GM21723 (cell line): ENCODE data around the gene SYT6.

ENCODE experiments used
- ATAC-seq: cut with Tn5 transposase; IDR thresholded peaks from one replicate; pipeline ENCODE4 v1.9.1; 2021; ENCODE audit warnings: mild to moderate bottlenecking, moderate library complexity; ENCODE audit not compliant: unreplicated experiment

SYT6 gene

GRCh38 chr1:114153261-114154145 is at the start of gene SYT6:
SYT6 (minus strand) TSS chr1:114153869; CDS start chr1:114153772, 97 bp downstream.
- no peak for ATAC-seq

- ATAC-seq = no peak
Observed at GRCh38 chr1:114201486-114201885, 47.8 kb upstream of the SYT6 start.

- ATAC-seq = no peak
Observed at GRCh38 chr1:114199017-114199594, 45.4 kb upstream of the SYT6 start.

- no peak for ATAC-seq
Observed at GRCh38 chr1:114196992-114197907, 43.6 kb upstream of the SYT6 start.

GRCh38 chr1:114195819-114196218 is 42.1 kb upstream of the SYT6 start:
- no peak for ATAC-seq

- ATAC-seq = no peak
Observed at GRCh38 chr1:114192328-114192727, 38.7 kb upstream of the SYT6 start.

- ATAC-seq = no peak
Observed at GRCh38 chr1:114189398-114189797, 35.7 kb upstream of the SYT6 start.

GRCh38 chr1:114181356-114181755 is 27.7 kb upstream of the SYT6 start:
- no peak for ATAC-seq

GRCh38 chr1:114180742-114181141 is 27.1 kb upstream of the SYT6 start:
- no peak for ATAC-seq

GRCh38 chr1:114178936-114179335 is 25.3 kb upstream of the SYT6 start:
- no peak for ATAC-seq

GRCh38 chr1:114177282-114177681 is 23.6 kb upstream of the SYT6 start:
- ATAC-seq = no peak

GRCh38 chr1:114176366-114176765 is 22.7 kb upstream of the SYT6 start:
- ATAC-seq = no peak

GRCh38 chr1:114173680-114174079 is 20.0 kb upstream of the SYT6 start:
- no peak for ATAC-seq

GRCh38 chr1:114169509-114169908 is 15.8 kb upstream of the SYT6 start:
- no peak for ATAC-seq

- no peak for ATAC-seq
Observed at GRCh38 chr1:114167226-114167625, 13.6 kb upstream of the SYT6 start.

- peak; percentile 71 for ATAC-seq
Observed at GRCh38 chr1:114164840-114165543, 11.3 kb upstream of the SYT6 start.

- no peak for ATAC-seq
Observed at GRCh38 chr1:114159941-114160340, 6.3 kb upstream of the SYT6 start.

GRCh38 chr1:114157275-114157660 is 3.6 kb upstream of the SYT6 start:
- ATAC-seq = no peak

GRCh38 chr1:114156538-114157274 is 3.0 kb upstream of the SYT6 start:
- ATAC-seq = no peak

GRCh38 chr1:114155706-114156105 is 2.0 kb upstream of the SYT6 start:
- ATAC-seq = no peak
